Fibroblast of mammary gland (primary cell): ENCODE measurements around the gene NDEL1.

Source experiments
- DNase-seq: peaks from one replicate; pipeline ENCODE4 v3.0.0-alpha.2; 2010; ENCODE audit warnings: low read depth
- H3K4me3 ChIP-seq: 2 replicates; pipeline ENCODE4 v1.5.1; 2011; ENCODE audit warnings: low read depth, mild to moderate bottlenecking, low read length, moderate library complexity; ENCODE audit not compliant: control insufficient read depth
- CTCF ChIP-seq: conservative IDR thresholded peaks from 2 replicates; pipeline ENCODE4 v1.5.1; 2011; ENCODE audit warnings: low read depth, low read length, inconsistent platforms; ENCODE audit not compliant: control insufficient read depth, insufficient read depth

NDEL1 gene

DNA sequence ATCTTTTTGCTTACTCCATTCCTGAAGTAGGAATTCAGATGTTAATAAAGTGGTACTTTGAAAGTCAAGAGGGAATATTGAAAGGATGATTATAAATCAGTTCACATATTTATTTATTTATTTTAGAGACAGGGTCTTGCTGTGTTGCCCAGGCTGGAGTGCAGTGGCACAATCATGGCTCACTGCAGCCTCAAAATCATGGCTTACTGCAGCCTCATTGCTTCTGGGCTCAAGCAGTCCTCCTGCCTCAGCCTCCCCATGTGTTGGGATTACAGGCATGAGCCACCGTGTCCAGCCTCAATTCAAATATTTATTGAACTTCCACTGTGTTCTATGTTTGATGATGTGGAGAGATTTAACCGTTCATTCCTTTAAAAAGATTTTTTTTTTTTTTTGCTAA, 6.6 kb downstream of the NDEL1 start:
- no peak overlapping the region for H3K4me3 ChIP-seq
- no peak for TF ChIP-seq CTCF
- no peak for DNase-seq

DNA sequence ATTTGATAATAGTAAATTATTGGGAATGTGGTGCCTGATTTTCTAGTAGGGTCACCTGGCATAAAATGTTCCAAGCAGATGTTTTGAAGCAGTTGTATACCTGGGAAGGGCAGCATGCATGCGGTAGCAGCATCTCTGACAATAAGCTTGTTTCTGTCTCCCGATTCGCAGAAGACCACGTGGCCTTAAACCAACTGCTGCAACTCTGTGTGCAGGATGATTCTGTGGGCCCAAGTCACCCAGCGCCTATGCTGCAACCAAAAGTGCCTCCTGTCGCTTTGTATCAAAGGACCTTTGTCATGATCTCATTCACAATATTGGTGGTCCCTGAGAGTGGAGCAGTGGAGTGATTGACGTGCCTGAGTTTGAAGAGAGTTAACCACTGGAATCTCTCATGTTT, 8.1 kb downstream of the NDEL1 start:
- no peak for TF ChIP-seq CTCF
- no peak overlapping the region for H3K4me3 ChIP-seq
- no peak for DNase-seq

- no peak overlapping the region for H3K4me3 ChIP-seq
- TF ChIP-seq CTCF, result no peak
- no peak for DNase-seq
These were observed 8.8 kb downstream of the NDEL1 start for GRCh38 chr17:8444494-8444893.

DNA sequence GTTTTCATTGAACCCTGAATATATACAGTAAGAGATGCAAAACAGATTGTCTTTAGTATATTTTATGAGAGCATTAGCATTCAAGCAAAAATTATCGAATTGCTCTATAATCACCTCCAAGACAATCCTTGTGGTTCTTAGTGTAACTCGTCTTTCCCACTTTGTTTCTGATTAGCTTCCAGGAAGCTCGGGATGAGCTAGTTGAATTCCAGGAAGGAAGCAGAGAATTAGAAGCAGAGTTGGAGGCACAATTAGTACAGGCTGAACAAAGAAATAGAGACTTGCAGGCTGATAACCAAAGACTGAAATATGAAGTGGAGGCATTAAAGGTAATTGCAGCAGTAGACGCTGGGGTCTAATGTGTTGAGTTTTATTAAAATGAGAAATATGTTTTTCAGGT, 9.9 kb downstream of the NDEL1 start:
- no peak overlapping the region for H3K4me3 ChIP-seq
- no peak for TF ChIP-seq CTCF
- DNase-seq, result no peak

DNA sequence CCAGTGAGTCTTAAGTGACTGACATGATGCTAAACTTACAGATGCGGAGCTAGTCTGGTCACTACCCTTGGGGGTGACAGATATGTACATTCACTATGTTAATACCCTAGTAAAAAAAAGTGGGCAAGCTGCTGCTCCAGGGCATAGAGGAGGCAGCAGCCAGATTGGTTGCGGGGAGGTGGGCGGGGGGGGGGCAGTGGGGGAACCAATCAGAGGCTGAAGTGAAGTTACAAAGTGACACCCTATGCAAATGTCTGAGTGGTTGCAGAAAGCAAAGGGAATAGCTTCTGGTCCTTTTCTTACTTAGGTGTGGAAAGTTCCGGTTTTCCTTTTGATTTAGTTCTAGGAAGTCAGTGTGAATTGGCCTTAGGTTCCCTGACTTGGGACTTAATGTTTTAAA, 12.1 kb downstream of the NDEL1 start:
- DNase-seq, result no peak
- H3K4me3 ChIP-seq, result no peak overlapping the region
- no peak for TF ChIP-seq CTCF

GRCh38 chr17:8448310-8448709, 12.6 kb downstream of the NDEL1 start:
- no peak for TF ChIP-seq CTCF
- H3K4me3 ChIP-seq, result no peak overlapping the region
- no peak for DNase-seq

- H3K4me3 ChIP-seq, result no peak overlapping the region
- no peak for DNase-seq
- no peak for TF ChIP-seq CTCF
These were observed 16.4 kb downstream of the NDEL1 start for GRCh38 chr17:8451933-8452614.
